Measurements from ENCODE around the gene NSUN2.

NSUN2 gene

DNA sequence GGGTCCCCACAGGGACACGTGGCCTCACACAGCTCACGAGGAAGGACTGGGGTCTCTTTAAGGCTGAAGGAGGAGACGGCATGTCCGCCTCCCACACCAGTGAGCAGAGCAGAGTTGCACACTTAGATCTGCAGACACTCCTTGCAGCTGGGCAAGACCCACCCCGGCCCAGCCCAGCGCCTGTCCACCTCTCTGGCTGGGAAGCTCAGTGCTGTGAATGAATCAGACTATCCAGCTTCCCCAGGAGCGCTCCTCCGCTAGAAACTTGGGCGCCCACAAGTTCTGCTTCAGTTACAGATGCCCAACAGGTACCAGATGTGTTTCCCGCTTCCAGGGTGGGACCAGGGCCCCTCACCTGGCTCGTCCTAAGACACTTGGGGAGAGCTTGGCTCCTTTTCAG is 78.9 kb downstream of the NSUN2 start:
- no peak overlapping the region for H3K4me3 ChIP-seq (ENCODE audit: low read length)
- H2AFZ ChIP-seq (ENCODE audit: low read length) = no peak overlapping the region
- H3K79me2 ChIP-seq (ENCODE audit: low read length) = no peaks in the 10 kb centered on the region
- TF ChIP-seq EZH2phosphoT487 (IDR thresholded peaks at IDR 0.05; ENCODE audit: low read length) (no peak), EZH2 (optimal IDR thresholded peaks at IDR 0.05; ENCODE audit: low read depth, low read length) (no peak)
- TF ChIP-seq, protein P1, sequence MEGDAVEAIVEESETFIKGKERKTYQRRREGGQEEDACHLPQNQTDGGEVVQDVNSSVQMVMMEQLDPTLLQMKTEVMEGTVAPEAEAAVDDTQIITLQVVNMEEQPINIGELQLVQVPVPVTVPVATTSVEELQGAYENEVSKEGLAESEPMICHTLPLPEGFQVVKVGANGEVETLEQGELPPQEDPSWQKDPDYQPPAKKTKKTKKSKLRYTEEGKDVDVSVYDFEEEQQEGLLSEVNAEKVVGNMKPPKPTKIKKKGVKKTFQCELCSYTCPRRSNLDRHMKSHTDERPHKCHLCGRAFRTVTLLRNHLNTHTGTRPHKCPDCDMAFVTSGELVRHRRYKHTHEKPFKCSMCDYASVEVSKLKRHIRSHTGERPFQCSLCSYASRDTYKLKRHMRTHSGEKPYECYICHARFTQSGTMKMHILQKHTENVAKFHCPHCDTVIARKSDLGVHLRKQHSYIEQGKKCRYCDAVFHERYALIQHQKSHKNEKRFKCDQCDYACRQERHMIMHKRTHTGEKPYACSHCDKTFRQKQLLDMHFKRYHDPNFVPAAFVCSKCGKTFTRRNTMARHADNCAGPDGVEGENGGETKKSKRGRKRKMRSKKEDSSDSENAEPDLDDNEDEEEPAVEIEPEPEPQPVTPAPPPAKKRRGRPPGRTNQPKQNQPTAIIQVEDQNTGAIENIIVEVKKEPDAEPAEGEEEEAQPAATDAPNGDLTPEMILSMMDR (IDR thresholded peaks at IDR 0.05; ENCODE audit: low read length) = no peak
- no peak overlapping the region for H3K9ac ChIP-seq (ENCODE audit: low read length)
- no peaks in the 10 kb centered on the region for H4K20me1 ChIP-seq (ENCODE audit: insufficient read depth, low read length)
- no peaks in the 10 kb centered on the region for H3K4me1 ChIP-seq (ENCODE audit: low read length)
- no peak overlapping the region for H3K27ac ChIP-seq (ENCODE audit: low read length)
- DNase-seq = no peak
- no peaks in the 10 kb centered on the region for H3F3A ChIP-seq (ENCODE audit: insufficient read depth, low read length)
- H3K9me3 ChIP-seq (replicated peaks; ENCODE audit: insufficient read depth, low read length) = no peaks in the 10 kb centered on the region
- H3K4me2 ChIP-seq (ENCODE audit: low read depth, low read length) = no peak overlapping the region
- no peaks in the 10 kb centered on the region for H3K9me2 ChIP-seq (replicated peaks; ENCODE audit: insufficient read depth, low read length)
- H3K36me3 ChIP-seq (replicated peaks; ENCODE audit: insufficient read depth, low read length) = no peaks in the 10 kb centered on the region
- no peaks in the 10 kb centered on the region for H3K27me3 ChIP-seq (replicated peaks; ENCODE audit: insufficient read depth, low read length)

GRCh38 chr5:6552612-6553011 is 80.2 kb downstream of the NSUN2 start:
- H3K4me1 ChIP-seq (ENCODE audit: low read length) = no peaks in the 10 kb centered on the region
- no peak for DNase-seq
- H3K36me3 ChIP-seq (replicated peaks; ENCODE audit: insufficient read depth, low read length) = no peaks in the 10 kb centered on the region
- no peaks in the 10 kb centered on the region for H4K20me1 ChIP-seq (ENCODE audit: insufficient read depth, low read length)
- H3F3A ChIP-seq (ENCODE audit: insufficient read depth, low read length) = no peaks in the 10 kb centered on the region
- no peaks in the 10 kb centered on the region for H3K9me3 ChIP-seq (replicated peaks; ENCODE audit: insufficient read depth, low read length)
- no peak for TF ChIP-seq EZH2 (optimal IDR thresholded peaks at IDR 0.05; ENCODE audit: low read depth, low read length)
- no peaks in the 10 kb centered on the region for H3K79me2 ChIP-seq (ENCODE audit: low read length)
- H3K27ac ChIP-seq (ENCODE audit: low read length) = no peak overlapping the region
- H3K9ac ChIP-seq (ENCODE audit: low read length) = no peak overlapping the region
- no peak overlapping the region for H3K4me2 ChIP-seq (ENCODE audit: low read depth, low read length)
- H3K27me3 ChIP-seq (replicated peaks; ENCODE audit: insufficient read depth, low read length) = no peaks in the 10 kb centered on the region
- H3K4me3 ChIP-seq (ENCODE audit: low read length) = no peak overlapping the region
- H3K9me2 ChIP-seq (replicated peaks; ENCODE audit: insufficient read depth, low read length) = no peaks in the 10 kb centered on the region
- H2AFZ ChIP-seq (ENCODE audit: low read length) = no peak overlapping the region

- Histone ChIP-seq H3K4me1 (ENCODE audit: low read length) (no peaks in the 10 kb centered on the region), H3K27ac (ENCODE audit: low read length) (no peak overlapping the region), H3K27me3 (replicated peaks; ENCODE audit: insufficient read depth, low read length) (no peaks in the 10 kb centered on the region), H3K4me3 (ENCODE audit: low read length) (no peak overlapping the region), H3K9me3 (replicated peaks; ENCODE audit: insufficient read depth, low read length) (no peaks in the 10 kb centered on the region), H3K4me2 (ENCODE audit: low read depth, low read length) (no peak overlapping the region), H3F3A (ENCODE audit: insufficient read depth, low read length) (no peaks in the 10 kb centered on the region), H3K36me3 (replicated peaks; ENCODE audit: insufficient read depth, low read length) (no peaks in the 10 kb centered on the region), H3K9me2 (replicated peaks; ENCODE audit: insufficient read depth, low read length) (no peaks in the 10 kb centered on the region), H3K9ac (ENCODE audit: low read length) (no peak overlapping the region), H3K79me2 (ENCODE audit: low read length) (no peaks in the 10 kb centered on the region), H4K20me1 (ENCODE audit: insufficient read depth, low read length) (no peaks in the 10 kb centered on the region), H2AFZ (ENCODE audit: low read length) (no peak overlapping the region)
- no peak for DNase-seq
- TF ChIP-seq, protein P1 (IDR thresholded peaks at IDR 0.05; ENCODE audit: low read length) = no peak
- TF ChIP-seq EZH2phosphoT487 (IDR thresholded peaks at IDR 0.05; ENCODE audit: low read length) (no peak), EZH2 (optimal IDR thresholded peaks at IDR 0.05; ENCODE audit: low read depth, low read length) (no peak)
Measured at GRCh38 chr5:6551955-6552313, 80.9 kb downstream of the NSUN2 start.

- H3F3A ChIP-seq (ENCODE audit: insufficient read depth, low read length) = no peaks in the 10 kb centered on the region
- TF ChIP-seq, protein P1 (IDR thresholded peaks at IDR 0.05; ENCODE audit: low read length) = no peak
- no peak for TF ChIP-seq EZH2phosphoT487 (IDR thresholded peaks at IDR 0.05; ENCODE audit: low read length)
- no peak for TF ChIP-seq EZH2 (optimal IDR thresholded peaks at IDR 0.05; ENCODE audit: low read depth, low read length)
- no peaks in the 10 kb centered on the region for H3K27me3 ChIP-seq (replicated peaks; ENCODE audit: insufficient read depth, low read length)
- no peaks in the 10 kb centered on the region for H3K9me3 ChIP-seq (replicated peaks; ENCODE audit: insufficient read depth, low read length)
- H3K79me2 ChIP-seq (ENCODE audit: low read length) = no peaks in the 10 kb centered on the region
- H3K9me2 ChIP-seq (replicated peaks; ENCODE audit: insufficient read depth, low read length) = no peaks in the 10 kb centered on the region
- DNase-seq = no peak
- no peaks in the 10 kb centered on the region for H4K20me1 ChIP-seq (ENCODE audit: insufficient read depth, low read length)
- no peak overlapping the region for H2AFZ ChIP-seq (ENCODE audit: low read length)
- no peak overlapping the region for H3K27ac ChIP-seq (ENCODE audit: low read length)
- no peak overlapping the region for H3K4me2 ChIP-seq (ENCODE audit: low read depth, low read length)
- no peak overlapping the region for H3K4me3 ChIP-seq (ENCODE audit: low read length)
- no peaks in the 10 kb centered on the region for H3K36me3 ChIP-seq (replicated peaks; ENCODE audit: insufficient read depth, low read length)
- no peak overlapping the region for H3K9ac ChIP-seq (ENCODE audit: low read length)
- no peaks in the 10 kb centered on the region for H3K4me1 ChIP-seq (ENCODE audit: low read length)
Measured at GRCh38 chr5:6551287-6551954, 81.4 kb downstream of the NSUN2 start.
